ENCODE measurements around the gene SARDH. TPM values are rescaled to one million over a fixed set of nuclear protein-coding genes. Genes with fewer than 3 reads are reported as not detected.

The SARDH gene
- total and polyA plus RNA-seq, 2 of the 13 experiments (the other 11 are each of a cell fraction or from before 2014, with no cell fraction given): 11.6 to 34.9 TPM

- TF ChIP-seq ZNF274 (CRISPR knock-in tag; IDR thresholded peaks at IDR 0.05): no peak; the same call in 1 of the 2 replicates
- 0 out of 2 replicates have a peak, but pooled peaks have one; percentile 50 for TF ChIP-seq ARHGAP35 (CRISPR knock-in tag; IDR thresholded peaks at IDR 0.05; ENCODE audit: borderline replicate concordance)
- no peak for TF ChIP-seq THYN1 (CRISPR knock-in tag; IDR thresholded peaks at IDR 0.05; ENCODE audit: borderline replicate concordance, low read depth)
- TF ChIP-seq ZMYM3 (CRISPR knock-in tag; IDR thresholded peaks at IDR 0.05): peak; percentile 54; the same call in 1 of the 2 replicates
- TF ChIP-seq NONO (IDR thresholded peaks at IDR 0.05): no peak
- peak; percentile 80 for TF ChIP-seq NONO (CRISPR knock-in tag; conservative IDR thresholded peaks at IDR 0.05)
- peak; percentile 98 for TF ChIP-seq CTCF (CRISPR knock-in tag; IDR thresholded peaks at IDR 0.05)
- TF ChIP-seq HNF1B (CRISPR knock-in tag; IDR thresholded peaks at IDR 0.05): peak; percentile 61
- TF ChIP-seq WIZ (CRISPR knock-in tag; IDR thresholded peaks at IDR 0.05): no peak
- TF ChIP-seq FOXO1 (CRISPR knock-in tag; IDR thresholded peaks at IDR 0.05): peak; percentile 67
- peak; percentile 23; the same call in 1 of the 2 replicates for TF ChIP-seq PHF8 (CRISPR knock-in tag; IDR thresholded peaks at IDR 0.05)
- TF ChIP-seq ZNF331 (CRISPR knock-in tag; IDR thresholded peaks at IDR 0.05): peak; percentile 87
- TF ChIP-seq CBFB (CRISPR knock-in tag; IDR thresholded peaks at IDR 0.05): peak; percentile 65
- TF ChIP-seq ZNF251 (CRISPR knock-in tag; IDR thresholded peaks at IDR 0.05): no peak
- TF ChIP-seq ZFP91 (CRISPR knock-in tag; IDR thresholded peaks at IDR 0.05; ENCODE audit: borderline replicate concordance): 0 out of 2 replicates have a peak, but pooled peaks have one; percentile 45
- peak; percentile 65; the same call in 1 of the 2 replicates for TF ChIP-seq ZNF280B (CRISPR knock-in tag; IDR thresholded peaks at IDR 0.05; ENCODE audit: borderline replicate concordance)
- no peak for TF ChIP-seq ZNF501 (CRISPR knock-in tag; IDR thresholded peaks at IDR 0.05)
- peak; percentile 66 for TF ChIP-seq MED1 (CRISPR knock-in tag; IDR thresholded peaks at IDR 0.05)
- no peak for TF ChIP-seq POLR2A (IDR thresholded peaks at IDR 0.05; ENCODE audit: insufficient read depth in 1 of 2, low read depth in 2 of 2, low read length in 2 of 2)
- TF ChIP-seq HOXA5 (CRISPR knock-in tag; IDR thresholded peaks at IDR 0.05): no peak
- no peak for TF ChIP-seq ZNF557 (CRISPR knock-in tag; IDR thresholded peaks at IDR 0.05)
- no peak for TF ChIP-seq CSRNP1 (CRISPR knock-in tag; IDR thresholded peaks at IDR 0.05)
- TF ChIP-seq CCDC6 (CRISPR knock-in tag; IDR thresholded peaks at IDR 0.05): 0 out of 2 replicates have a peak, but pooled peaks have one; percentile 23
Measured at GRCh38 chr9:133742849-133743444, 4.8 kb upstream of the SARDH start (continued).
